Measurements from ENCODE around the gene PLD1.

PLD1 gene

GRCh38 chr3:171796625-171797264 is 13.5 kb downstream of the PLD1 start:
- DNase-seq = no peak

GRCh38 chr3:171792531-171792930 is 17.8 kb downstream of the PLD1 start:
- no peak for DNase-seq

GRCh38 chr3:171791692-171792076 is 18.6 kb downstream of the PLD1 start:
- DNase-seq = no peak

GRCh38 chr3:171790898-171791691 is 19.2 kb downstream of the PLD1 start:
- DNase-seq = peak; percentile 29

GRCh38 chr3:171790574-171790897 is 19.7 kb downstream of the PLD1 start:
- no peak for DNase-seq

GRCh38 chr3:171789759-171790505 is 20.4 kb downstream of the PLD1 start:
- DNase-seq = no peak

- DNase-seq = peak; percentile 65
These were observed 21.5 kb downstream of the PLD1 start for GRCh38 chr3:171788546-171789351.

- no peak for DNase-seq
These were observed 23.3 kb downstream of the PLD1 start for GRCh38 chr3:171786997-171787396.

- no peak for DNase-seq
These were observed 25.3 kb downstream of the PLD1 start for GRCh38 chr3:171784937-171785336.

GRCh38 chr3:171784387-171784786 is 25.9 kb downstream of the PLD1 start:
- DNase-seq = no peak

- DNase-seq = no peak
These were observed 26.7 kb downstream of the PLD1 start for GRCh38 chr3:171783626-171784025.

- no peak for DNase-seq
These were observed 27.2 kb downstream of the PLD1 start for GRCh38 chr3:171783086-171783485.

- no peak for DNase-seq
These were observed 27.7 kb downstream of the PLD1 start for GRCh38 chr3:171782617-171783016.

GRCh38 chr3:171781711-171782127 is 28.6 kb downstream of the PLD1 start:
- no peak for DNase-seq

- no peak for DNase-seq
These were observed 31.8 kb downstream of the PLD1 start for GRCh38 chr3:171778493-171778892.

GRCh38 chr3:171777596-171777995 is 32.7 kb downstream of the PLD1 start:
- no peak for DNase-seq

- DNase-seq = no peak
These were observed 33.3 kb downstream of the PLD1 start for GRCh38 chr3:171776839-171777583.

GRCh38 chr3:171776411-171776810 is 33.9 kb downstream of the PLD1 start:
- peak; percentile 63 for DNase-seq

GRCh38 chr3:171775943-171776342 is 34.3 kb downstream of the PLD1 start:
- DNase-seq = no peak

GRCh38 chr3:171774521-171774920 is 35.8 kb downstream of the PLD1 start:
- DNase-seq = no peak

- peak; percentile 89 for DNase-seq
These were observed 37.7 kb downstream of the PLD1 start for GRCh38 chr3:171772427-171773056.
